SK-N-SH (cell line): Measurements from ENCODE around the gene KBTBD3. TPM values are rescaled to one million over a fixed set of nuclear protein-coding genes. Genes with fewer than 3 reads are reported as not detected.

ENCODE experiments used
- CTCF ChIA-PET: fragments of 300-600, 350-600 bp; formaldehyde crosslinking; extraction: SDS; loops from one replicate; lab custom pipeline; 2021; lab: Yijun Ruan, JAX
- POLR2A ChIA-PET: fragments of 350-600 bp; sonication (Branson Sonifier 250); formaldehyde crosslinking; extraction: SDS; loops from one replicate; lab custom pipeline; 2020; ENCODE audit warnings: antibody characterized with exemption, inconsistent platforms; lab: Yijun Ruan, JAX
- DNase-seq: peaks from one replicate; pipeline ENCODE4 v3.0.0; 2012
- H2AFZ ChIP-seq: fragments of 200-600 bp; sonication (generic); 2 replicates; pipeline ENCODE4 v1.8.1; 2016; ENCODE audit warnings: antibody characterized with exemption, mild to moderate bottlenecking, low read depth
- H3F3A ChIP-seq: fragments of 200-600 bp; sonication (generic); replicated peaks from 2 replicates; pipeline ENCODE3; 2016; ENCODE audit warnings: antibody characterized with exemption, mild to moderate bottlenecking; ENCODE audit not compliant: insufficient read depth
- H3K27ac ChIP-seq, 2 experiments: fragments of 200-500 bp in 1 of 2; fragments of 200-600 bp in 1 of 2; sonication (Bioruptor generic) in 1 of 2; sonication (generic), shearing (Covaris generic) in 1 of 2; 2 replicates each; pipeline versions ENCODE4 v1.5.1 to v1.6.1; 2014 to 2016; ENCODE audit warnings: low read depth in 2 of 2, inconsistent platforms in 1 of 2, low read length in 1 of 2, mild to moderate bottlenecking in 1 of 2, mixed read lengths in 1 of 2
- H3K27me3 ChIP-seq: fragments of 200-600 bp; sonication (generic), shearing (Covaris generic); 2 replicates; pipeline ENCODE4 v1.6.1; 2016; ENCODE audit warnings: mixed run types; ENCODE audit not compliant: insufficient read depth
- H3K36me3 ChIP-seq, 2 experiments: fragments of 200-500 bp in 1 of 2; fragments of 200-600 bp in 1 of 2; sonication (Bioruptor generic) in 1 of 2; sonication (generic) in 1 of 2; replicated peaks in 1 of 2; 2 replicates each; pipeline versions ENCODE3 to v1.5.1; 2014 to 2016; ENCODE audit warnings: low read length in 1 of 2, mild to moderate bottlenecking in 1 of 2; ENCODE audit not compliant: insufficient read depth in 2 of 2, control insufficient read depth in 1 of 2
- H3K4me1 ChIP-seq, 2 experiments: fragments of 200-500 bp in 1 of 2; fragments of 200-600 bp in 1 of 2; sonication (Bioruptor generic) in 1 of 2; sonication (generic), shearing (Covaris generic) in 1 of 2; 2 replicates each; pipeline versions ENCODE4 v1.5.1 to v1.6.1; 2014 to 2016; ENCODE audit warnings: low read depth in 1 of 2, low read length in 1 of 2, mixed run types in 1 of 2; ENCODE audit not compliant: insufficient read depth in 2 of 2, control insufficient read depth in 1 of 2
- H3K4me2 ChIP-seq: fragments of 200-600 bp; sonication (generic), shearing (Covaris generic); 2 replicates; pipeline ENCODE4 v1.6.1; 2017; ENCODE audit warnings: mixed run types
- H3K4me3 ChIP-seq, 2 experiments: fragments of 200-500 bp in 1 of 2; fragments of 200-600 bp in 1 of 2; sonication (Bioruptor generic) in 1 of 2; sonication (generic), shearing (Covaris generic) in 1 of 2; 2 replicates each; pipeline versions ENCODE4 v1.5.1 to v1.8.1; 2014 to 2016; ENCODE audit warnings: low read depth in 2 of 2, inconsistent platforms in 1 of 2, low read length in 1 of 2, mild to moderate bottlenecking in 1 of 2, mixed read lengths in 1 of 2, moderate library complexity in 1 of 2
- H3K79me2 ChIP-seq: fragments of 200-600 bp; sonication (generic); 2 replicates; pipeline ENCODE4 v1.8.1; 2017; ENCODE audit warnings: mild to moderate bottlenecking; ENCODE audit not compliant: insufficient read depth
- H3K9ac ChIP-seq: fragments of 200-600 bp; sonication (generic); 2 replicates; pipeline ENCODE4 v1.6.1; 2017; ENCODE audit warnings: mixed run types
- H3K9me2 ChIP-seq: fragments of 200-600 bp; sonication (generic); 2 replicates; pipeline ENCODE4 v1.6.1; 2017; ENCODE audit warnings: mixed run types
- H3K9me3 ChIP-seq: fragments of 200-600 bp; sonication (generic); 2 replicates; pipeline ENCODE4 v1.6.1; 2017; ENCODE audit warnings: mixed run types, mild to moderate bottlenecking, moderate library complexity
- H4K20me1 ChIP-seq: fragments of 200-600 bp; sonication (generic); 2 replicates; pipeline ENCODE4 v1.6.1; 2017; ENCODE audit warnings: mild to moderate bottlenecking, mixed run types; ENCODE audit not compliant: insufficient read depth
- EP300 ChIP-seq, 2 experiments: IDR thresholded peaks; 2 replicates each; pipeline versions ENCODE4 v1.4.0 to v1.6.1; 2012; ENCODE audit warnings: borderline replicate concordance in 1 of 2, low read depth in 1 of 2, low read length in 1 of 2
- FOXJ3 ChIP-seq: sonication (generic); formaldehyde crosslinking; IDR thresholded peaks from 2 replicates; pipeline ENCODE4 v1.5.1; 2020; ENCODE audit warnings: mild to moderate bottlenecking, missing genetic modification reagents
- GABPA ChIP-seq: IDR thresholded peaks from 2 replicates; pipeline ENCODE4 v1.4.0; 2012; ENCODE audit warnings: low read depth, mild to moderate bottlenecking
- NRF1 ChIP-seq: IDR thresholded peaks from 2 replicates; pipeline ENCODE4 v1.6.1; 2012; ENCODE audit warnings: low read depth, mild to moderate bottlenecking, low read length
- RXRA ChIP-seq: IDR thresholded peaks from 2 replicates; pipeline ENCODE4 v1.4.0; 2012; ENCODE audit warnings: low read depth, mild to moderate bottlenecking, borderline replicate concordance
- SIN3A ChIP-seq: IDR thresholded peaks from 2 replicates; pipeline ENCODE4 v1.6.1; 2012; ENCODE audit warnings: low read depth, mild to moderate bottlenecking, low read length, moderate library complexity, borderline replicate concordance
- TAF1 ChIP-seq: IDR thresholded peaks from 2 replicates; pipeline ENCODE4 v1.6.1; 2012; ENCODE audit warnings: low read depth, mild to moderate bottlenecking, low read length, moderate library complexity, borderline replicate concordance
- USF1 ChIP-seq: IDR thresholded peaks from 2 replicates; pipeline ENCODE4 v1.4.0; 2012; ENCODE audit warnings: low read depth, borderline replicate concordance
- YY1 ChIP-seq: IDR thresholded peaks from 2 replicates; pipeline ENCODE4 v1.4.0; 2012; ENCODE audit warnings: low read depth, mild to moderate bottlenecking
- ZBTB33 ChIP-seq: IDR thresholded peaks from 2 replicates; pipeline ENCODE4 v1.4.0; 2012; ENCODE audit warnings: low read depth, borderline replicate concordance
- whole genome bisulfite sequencing: methylation state at CpG from one replicate; pipeline ENCODE4 v1.1.6; 2017; ENCODE audit warnings: low lambda C conversion rate; 5-methylcytosine and 5-hydroxymethylcytosine counted together
- polyA plus RNA-seq, 3 experiments: library from polyadenylated mRNA; depleted of rRNA; stranded (reverse); fragments of >200 nt; gene quantifications; 2 replicates each; pipeline ENCODE4 v1.2.3, GENCODE V29; 2012
- TF ChIP-seq, protein P1 (sequence below): IDR thresholded peaks from 2 replicates; pipeline ENCODE4 v1.6.1; 2012; ENCODE audit warnings: mild to moderate bottlenecking, low read depth, low read length, moderate library complexity
- TF ChIP-seq, protein P2 (sequence below): IDR thresholded peaks from 2 replicates; pipeline ENCODE4 v1.4.0; 2012; ENCODE audit warnings: low read depth

KBTBD3 gene
- polyA plus RNA-seq, 1 of the 3 experiments (the other 2 are of a cell fraction) = 1.9 TPM

DNA sequence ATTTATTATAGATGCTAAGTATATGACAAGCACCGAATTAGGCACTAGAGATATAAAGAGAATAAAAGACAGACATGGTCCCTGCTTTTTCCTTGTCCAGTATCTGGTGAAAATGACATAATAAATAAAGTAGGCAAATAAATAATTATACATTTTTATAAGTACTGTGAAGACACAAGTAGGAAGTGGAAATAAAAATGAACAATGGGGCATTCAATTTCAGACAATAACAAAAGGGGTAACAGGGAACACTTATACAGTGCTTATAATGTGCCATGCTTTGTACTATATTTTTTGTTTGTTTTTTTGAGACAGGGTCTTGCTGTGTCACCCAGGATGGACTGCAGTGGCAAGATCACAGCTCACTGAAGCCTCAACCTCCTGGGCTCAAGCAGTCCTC is 4.3 kb downstream of the KBTBD3 start:
- 82% methylated on average over 1 of the region's 1 CpG for WGBS
- no peaks in the 10 kb centered on the region for H3F3A ChIP-seq
- POLR2A ChIA-PET = no interaction called here

More for the DNA sequence above, 4.3 kb downstream of the KBTBD3 start:
- TF ChIP-seq, protein P1, sequence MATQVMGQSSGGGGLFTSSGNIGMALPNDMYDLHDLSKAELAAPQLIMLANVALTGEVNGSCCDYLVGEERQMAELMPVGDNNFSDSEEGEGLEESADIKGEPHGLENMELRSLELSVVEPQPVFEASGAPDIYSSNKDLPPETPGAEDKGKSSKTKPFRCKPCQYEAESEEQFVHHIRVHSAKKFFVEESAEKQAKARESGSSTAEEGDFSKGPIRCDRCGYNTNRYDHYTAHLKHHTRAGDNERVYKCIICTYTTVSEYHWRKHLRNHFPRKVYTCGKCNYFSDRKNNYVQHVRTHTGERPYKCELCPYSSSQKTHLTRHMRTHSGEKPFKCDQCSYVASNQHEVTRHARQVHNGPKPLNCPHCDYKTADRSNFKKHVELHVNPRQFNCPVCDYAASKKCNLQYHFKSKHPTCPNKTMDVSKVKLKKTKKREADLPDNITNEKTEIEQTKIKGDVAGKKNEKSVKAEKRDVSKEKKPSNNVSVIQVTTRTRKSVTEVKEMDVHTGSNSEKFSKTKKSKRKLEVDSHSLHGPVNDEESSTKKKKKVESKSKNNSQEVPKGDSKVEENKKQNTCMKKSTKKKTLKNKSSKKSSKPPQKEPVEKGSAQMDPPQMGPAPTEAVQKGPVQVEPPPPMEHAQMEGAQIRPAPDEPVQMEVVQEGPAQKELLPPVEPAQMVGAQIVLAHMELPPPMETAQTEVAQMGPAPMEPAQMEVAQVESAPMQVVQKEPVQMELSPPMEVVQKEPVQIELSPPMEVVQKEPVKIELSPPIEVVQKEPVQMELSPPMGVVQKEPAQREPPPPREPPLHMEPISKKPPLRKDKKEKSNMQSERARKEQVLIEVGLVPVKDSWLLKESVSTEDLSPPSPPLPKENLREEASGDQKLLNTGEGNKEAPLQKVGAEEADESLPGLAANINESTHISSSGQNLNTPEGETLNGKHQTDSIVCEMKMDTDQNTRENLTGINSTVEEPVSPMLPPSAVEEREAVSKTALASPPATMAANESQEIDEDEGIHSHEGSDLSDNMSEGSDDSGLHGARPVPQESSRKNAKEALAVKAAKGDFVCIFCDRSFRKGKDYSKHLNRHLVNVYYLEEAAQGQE = no peak
- no peak for TF ChIP-seq RXRA
- TF ChIP-seq, protein P2, sequence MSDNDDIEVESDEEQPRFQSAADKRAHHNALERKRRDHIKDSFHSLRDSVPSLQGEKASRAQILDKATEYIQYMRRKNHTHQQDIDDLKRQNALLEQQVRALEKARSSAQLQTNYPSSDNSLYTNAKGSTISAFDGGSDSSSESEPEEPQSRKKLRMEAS = no peak
- no peak for TF ChIP-seq TAF1
- no peak for TF ChIP-seq NRF1
- TF ChIP-seq FOXJ3 (CRISPR knock-in tag) = no peak
- TF ChIP-seq EP300 (IDR thresholded peaks at IDR 0.05; ENCODE audit: borderline replicate concordance in 1 of 2, low read depth in 1 of 2, low read length in 1 of 2) = no peak
- no peak for TF ChIP-seq SIN3A
- no peak for TF ChIP-seq YY1
- TF ChIP-seq USF1 = no peak
- TF ChIP-seq GABPA = no peak
- no peak for TF ChIP-seq ZBTB33
- H3K4me1 ChIP-seq = no peaks in the 10 kb centered on the region; a peak in 1 of 4 replicates
- no peak overlapping the region for H3K9ac ChIP-seq
- H3K9me2 ChIP-seq = no peaks in the 10 kb centered on the region
- peaks cover under 1% of the 10 kb centered on the region; the same call in 1 of the 2 replicates for H3K79me2 ChIP-seq
- H3K27me3 ChIP-seq = no peaks in the 10 kb centered on the region
- no peak overlapping the region for H2AFZ ChIP-seq
- peaks cover 0 to 2% of the 10 kb centered on the region in 2 experiments for H3K36me3 ChIP-seq
- no peak overlapping the region for H3K27ac ChIP-seq
- no peak for DNase-seq
- H4K20me1 ChIP-seq = no peaks in the 10 kb centered on the region
- CTCF ChIA-PET = interaction anchor here (0.6 kb wide), 1 partner anchor 66 kb away, joined by 3 read pairs; no protein-coding TSS in a partner anchor
- H3K9me3 ChIP-seq = no peaks in the 10 kb centered on the region
- no peak overlapping the region for H3K4me3 ChIP-seq
- H3K4me2 ChIP-seq = no peak overlapping the region
